Liver (tissue), 9 donors: ENCODE results near the gene TCOF1. TPM values are rescaled to one million over a fixed set of nuclear protein-coding genes. Genes with fewer than 3 reads are reported as not detected.

Experiments
- DNase-seq: peaks from one replicate; pipeline ENCODE4 v3.0.0-alpha.2; 2017; ENCODE audit warnings: low spot score
- H3K27ac ChIP-seq, 2 donors: one replicate each; pipeline ENCODE4 v1.7.0; 2013; ENCODE audit warnings: inconsistent platforms in 2 of 2, low read length in 2 of 2, control low read depth in 1 of 2, low read depth in 1 of 2, mild to moderate bottlenecking in 1 of 2
- H3K27me3 ChIP-seq, 4 donors: one replicate each; pipeline versions ENCODE4 v1.6.1 to v1.7.0; 2013; ENCODE audit warnings: low read length in 3 of 4, inconsistent platforms in 1 of 4, mild to moderate bottlenecking in 1 of 4, moderate library complexity in 1 of 4; ENCODE audit not compliant: control insufficient read depth in 4 of 4, insufficient read depth in 4 of 4
- H3K36me3 ChIP-seq, 4 donors: one replicate each; pipeline versions ENCODE4 v1.6.1 to v1.7.0; 2013; ENCODE audit warnings: low read length in 3 of 4, mild to moderate bottlenecking in 3 of 4, low read depth in 1 of 4, moderate library complexity in 1 of 4; ENCODE audit not compliant: control insufficient read depth in 4 of 4, insufficient read depth in 3 of 4
- H3K4me1 ChIP-seq, 4 donors: one replicate each; pipeline versions ENCODE4 v1.6.1 to v1.7.0; 2013; ENCODE audit warnings: low read length in 3 of 4, mild to moderate bottlenecking in 3 of 4, moderate library complexity in 1 of 4; ENCODE audit not compliant: control insufficient read depth in 4 of 4, insufficient read depth in 4 of 4
- H3K4me3 ChIP-seq, 3 donors: one replicate each; pipeline versions ENCODE4 v1.6.1 to v1.7.0; 2013; ENCODE audit warnings: low read length in 3 of 3, control low read depth in 1 of 3, low read depth in 1 of 3, mild to moderate bottlenecking in 1 of 3
- H3K9ac ChIP-seq, 2 donors: one replicate each; pipeline ENCODE4 v1.7.0; 2013; ENCODE audit warnings: low read length in 2 of 2, mild to moderate bottlenecking in 2 of 2, moderate library complexity in 2 of 2, control low read depth in 1 of 2, low read depth in 1 of 2
- H3K9me3 ChIP-seq, 4 donors: one replicate each; pipeline versions ENCODE4 v1.6.1 to v1.7.0; 2013; ENCODE audit warnings: low read length in 3 of 4; ENCODE audit not compliant: control insufficient read depth in 4 of 4
- ATF3 ChIP-seq: IDR thresholded peaks from 2 replicates; pipeline ENCODE4 v1.6.1; 2016; ENCODE audit warnings: antibody characterized with exemption
- CTCF ChIP-seq: fragments of 150-350 bp; IDR thresholded peaks from 2 replicates; pipeline ENCODE4 v1.5.1; 2017; ENCODE audit warnings: improper control_type of control experiment, low read depth, low read length; ENCODE audit not compliant: missing input control
- EGR1 ChIP-seq, 2 donors: IDR thresholded peaks; 2 replicates each; pipeline ENCODE4 v1.6.1; 2016 to 2018; ENCODE audit warnings: antibody characterized with exemption in 2 of 2, low read depth in 2 of 2
- FOXA1 ChIP-seq: IDR thresholded peaks from 2 replicates; pipeline ENCODE4 v1.6.1; 2016; ENCODE audit warnings: antibody characterized with exemption
- FOXA2 ChIP-seq: IDR thresholded peaks from 2 replicates; pipeline ENCODE4 v1.6.1; 2016; ENCODE audit warnings: antibody characterized with exemption
- HNF4A ChIP-seq, 2 donors: conservative IDR thresholded peaks; 2 replicates each; pipeline ENCODE4 v1.6.1; 2016; ENCODE audit warnings: antibody characterized with exemption in 2 of 2, mild to moderate bottlenecking in 2 of 2
- HNF4G ChIP-seq: IDR thresholded peaks from 2 replicates; pipeline ENCODE4 v1.6.1; 2016; ENCODE audit warnings: antibody characterized with exemption
- JUND ChIP-seq, 2 donors: IDR thresholded peaks; 2 replicates each; pipeline ENCODE4 v1.6.1; 2016; ENCODE audit warnings: antibody characterized with exemption in 2 of 2
- NR2F2 ChIP-seq: IDR thresholded peaks from 2 replicates; pipeline ENCODE4 v1.6.1; 2016; ENCODE audit warnings: antibody characterized with exemption
- RAD21 ChIP-seq, 2 donors: IDR thresholded peaks; 2 replicates each; pipeline ENCODE4 v1.6.1; 2016; ENCODE audit warnings: antibody characterized with exemption in 2 of 2, mild to moderate bottlenecking in 2 of 2
- RXRA ChIP-seq, 2 donors: IDR thresholded peaks; 2 replicates each; pipeline ENCODE4 v1.6.1; 2017 to 2018; ENCODE audit warnings: antibody characterized with exemption in 2 of 2, mild to moderate bottlenecking in 1 of 2
- TAF1 ChIP-seq: conservative IDR thresholded peaks from 2 replicates; pipeline ENCODE4 v1.6.1; 2016; ENCODE audit warnings: antibody characterized with exemption, mild to moderate bottlenecking
- YY1 ChIP-seq: IDR thresholded peaks from 2 replicates; pipeline ENCODE4 v1.6.1; 2016; ENCODE audit warnings: antibody characterized with exemption, mild to moderate bottlenecking
- WGBS: extraction: QIAGEN DNeasy Blood & Tissue Kit; methylation state at CpG from one replicate; pipeline ENCODE4 v1.1.7; 2013; 5-methylcytosine and 5-hydroxymethylcytosine counted together
- polyA plus RNA-seq, 2 donors: library from polyadenylated mRNA; stranded (reverse) in 1 of 2; unstranded in 1 of 2; fragments of 200-250 nt in 1 of 2; fragments of >200 nt in 1 of 2; fragmentation: Nextera tagmentation in 1 of 2; extraction: Ambion mirVana in 1 of 2; gene quantifications; one replicate each; pipeline versions ENCODE4 v1.2.1 to v1.2.3, GENCODE V29; 2013 to 2015
- total RNA-seq, 2 donors: library from RNA; depleted of rRNA; stranded (reverse); fragments of >200 nt; gene quantifications; one replicate each; pipeline ENCODE4 v1.2.3, GENCODE V29; 2014
- TF ChIP-seq, protein P1 (sequence below): IDR thresholded peaks from 2 replicates; pipeline ENCODE4 v1.6.1; 2016; ENCODE audit warnings: antibody characterized with exemption
- TF ChIP-seq, protein P2 (sequence below): IDR thresholded peaks from 2 replicates; pipeline ENCODE4 v1.6.1; 2016; ENCODE audit warnings: antibody characterized with exemption
- donor health status: healthy.
- donor health status: healthy.
- donor health status: healthy.
- donor health status: healthy.
- donor health status: healthy.

TCOF1 gene
- total and polyA plus RNA-seq, 4 donors, result 3.2 to 8.5 (median 6.4) TPM

- Histone ChIP-seq H3K4me1 (no peaks in the 10 kb centered on the region), H3K36me3 (no peaks in the 10 kb centered on the region), H3K9me3 (no peaks in the 10 kb centered on the region), H3K27ac (no peak overlapping the region), H3K4me3 (no peak overlapping the region), H3K9ac (no peak overlapping the region), H3K27me3 (no peaks in the 10 kb centered on the region)
- WGBS, result 72% methylated on average over 6 of the region's 6 CpGs
- no peak for TF ChIP-seq HNF4A (conservative IDR thresholded peaks at IDR 0.05)
- no peak for DNase-seq
These were observed 43.4 kb upstream of the TCOF1 start for GRCh38 chr5:150313921-150314716.

DNA sequence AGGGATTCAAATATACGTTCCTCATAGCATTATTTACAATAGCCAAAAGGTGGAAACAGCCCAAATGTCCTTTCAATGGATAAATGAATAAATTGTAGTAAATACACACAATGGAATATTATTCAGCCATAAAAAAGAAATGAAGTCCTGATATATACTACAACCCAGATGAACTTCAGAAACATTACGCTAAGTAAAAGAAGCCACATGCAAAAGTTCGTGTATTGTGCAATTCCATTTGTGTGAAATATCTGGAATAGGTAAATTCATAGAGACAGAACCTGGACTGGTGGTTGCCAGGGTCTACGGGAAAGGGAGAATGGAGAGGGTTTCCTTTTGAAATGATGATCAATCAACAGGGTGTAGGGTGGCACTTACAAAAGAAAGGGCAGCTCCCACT lies 42.3 kb upstream of the TCOF1 start:
- no peak overlapping the region for H3K9ac ChIP-seq

More for the DNA sequence above, 42.3 kb upstream of the TCOF1 start:
- no peaks in the 10 kb centered on the region for H3K9me3 ChIP-seq
- H3K4me1 ChIP-seq, result no peaks in the 10 kb centered on the region
- H3K27ac ChIP-seq, result no peak overlapping the region
- H3K36me3 ChIP-seq, result no peaks in the 10 kb centered on the region
- no peak overlapping the region for H3K4me3 ChIP-seq
- WGBS, result 90% methylated on average over 4 of the region's 4 CpGs
- no peaks in the 10 kb centered on the region for H3K27me3 ChIP-seq
- no peak for TF ChIP-seq FOXA1
- no peak for TF ChIP-seq TAF1
- TF ChIP-seq EGR1 (IDR thresholded peaks at IDR 0.05; ENCODE audit: low read depth in 2 of 2), result no peak
- TF ChIP-seq HNF4G, result no peak
- no peak for TF ChIP-seq NR2F2
- TF ChIP-seq, protein P1, sequence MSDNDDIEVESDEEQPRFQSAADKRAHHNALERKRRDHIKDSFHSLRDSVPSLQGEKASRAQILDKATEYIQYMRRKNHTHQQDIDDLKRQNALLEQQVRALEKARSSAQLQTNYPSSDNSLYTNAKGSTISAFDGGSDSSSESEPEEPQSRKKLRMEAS, result no peak
- TF ChIP-seq HNF4A (conservative IDR thresholded peaks at IDR 0.05), result no peak
- TF ChIP-seq, protein P2, sequence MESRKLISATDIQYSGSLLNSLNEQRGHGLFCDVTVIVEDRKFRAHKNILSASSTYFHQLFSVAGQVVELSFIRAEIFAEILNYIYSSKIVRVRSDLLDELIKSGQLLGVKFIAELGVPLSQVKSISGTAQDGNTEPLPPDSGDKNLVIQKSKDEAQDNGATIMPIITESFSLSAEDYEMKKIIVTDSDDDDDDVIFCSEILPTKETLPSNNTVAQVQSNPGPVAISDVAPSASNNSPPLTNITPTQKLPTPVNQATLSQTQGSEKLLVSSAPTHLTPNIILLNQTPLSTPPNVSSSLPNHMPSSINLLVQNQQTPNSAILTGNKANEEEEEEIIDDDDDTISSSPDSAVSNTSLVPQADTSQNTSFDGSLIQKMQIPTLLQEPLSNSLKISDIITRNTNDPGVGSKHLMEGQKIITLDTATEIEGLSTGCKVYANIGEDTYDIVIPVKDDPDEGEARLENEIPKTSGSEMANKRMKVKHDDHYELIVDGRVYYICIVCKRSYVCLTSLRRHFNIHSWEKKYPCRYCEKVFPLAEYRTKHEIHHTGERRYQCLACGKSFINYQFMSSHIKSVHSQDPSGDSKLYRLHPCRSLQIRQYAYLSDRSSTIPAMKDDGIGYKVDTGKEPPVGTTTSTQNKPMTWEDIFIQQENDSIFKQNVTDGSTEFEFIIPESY, result no peak
- no peak for TF ChIP-seq ATF3
- TF ChIP-seq CTCF, result no peak
- TF ChIP-seq RAD21 (IDR thresholded peaks at IDR 0.05), result no peak
- no peak for TF ChIP-seq FOXA2
- no peak for TF ChIP-seq YY1
- TF ChIP-seq RXRA (IDR thresholded peaks at IDR 0.05), result no peak
- TF ChIP-seq JUND (IDR thresholded peaks at IDR 0.05), result no peak
- no peak for DNase-seq
